ENCODE measurements around the gene TMEM120A.
A peak's percentile ranks its signal among the peaks of the same experiment; 100 is the strongest.

TMEM120A gene

GRCh38 chr7:75957021-75957736 lies 37.2 kb downstream of the TMEM120A start:
- DNase-seq (ENCODE audit: low read depth), result no peak

- DNase-seq (ENCODE audit: low read depth), result no peak
Measured at GRCh38 chr7:75955331-75955955, 39.0 kb downstream of the TMEM120A start.

- DNase-seq (ENCODE audit: low read depth), result no peak
Measured at GRCh38 chr7:75953931-75954330, 40.5 kb downstream of the TMEM120A start.

GRCh38 chr7:75953431-75953830 lies 41.0 kb downstream of the TMEM120A start:
- no peak for DNase-seq (ENCODE audit: low read depth)

- DNase-seq (ENCODE audit: low read depth), result peak; percentile 62
Measured at GRCh38 chr7:75951506-75951905, 42.9 kb downstream of the TMEM120A start.

- no peak for DNase-seq (ENCODE audit: low read depth)
Measured at GRCh38 chr7:75950111-75950681, 44.2 kb downstream of the TMEM120A start.

- DNase-seq (ENCODE audit: low read depth), result no peak
Measured at GRCh38 chr7:75948179-75948578, 46.2 kb downstream of the TMEM120A start.

GRCh38 chr7:75946207-75946855 lies 48.1 kb downstream of the TMEM120A start:
- DNase-seq (ENCODE audit: low read depth), result no peak

GRCh38 chr7:75945297-75946168 lies 48.9 kb downstream of the TMEM120A start:
- no peak for DNase-seq (ENCODE audit: low read depth)

- no peak for DNase-seq (ENCODE audit: low read depth)
Measured at GRCh38 chr7:75944507-75944906, 49.9 kb downstream of the TMEM120A start.

- DNase-seq (ENCODE audit: low read depth), result peak; percentile 28
Measured at GRCh38 chr7:75943864-75944263, 50.5 kb downstream of the TMEM120A start.

GRCh38 chr7:75938921-75939320 lies 55.5 kb downstream of the TMEM120A start:
- no peak for DNase-seq (ENCODE audit: low read depth)

- DNase-seq (ENCODE audit: low read depth), result peak; percentile 85
Measured at GRCh38 chr7:75937958-75938786, 56.2 kb downstream of the TMEM120A start.
